RWPE1 (cell line): ENCODE results near the gene MAD2L1BP.

Source experiments
- CTCF ChIA-PET: fragments of 350-600 bp; sonication (Branson Sonifier 250); formaldehyde crosslinking; extraction: SDS; loops from one replicate; lab custom pipeline; 2021; lab: Yijun Ruan, JAX
- POLR2A ChIA-PET: fragments of 400-600 bp; formaldehyde crosslinking; extraction: SDS; loops from one replicate; lab custom pipeline; 2020; ENCODE audit warnings: antibody characterized with exemption; ENCODE audit not compliant: low non-redundant PET; lab: Yijun Ruan, JAX
- DNase-seq: peaks from one replicate; pipeline ENCODE4 v3.0.0; 2012; ENCODE audit warnings: low spot score
- H3K27ac ChIP-seq: fragments of 450-650 bp; 2 replicates; pipeline ENCODE4 v1.5.1; 2017
- CTCF ChIP-seq: fragments of 450-650 bp; conservative IDR thresholded peaks from 2 replicates; pipeline ENCODE4 v1.5.1; 2017; ENCODE audit warnings: low read depth, mild to moderate bottlenecking

The MAD2L1BP gene

GRCh38 chr6:43668151-43669028, 32.8 kb downstream of the MAD2L1BP start:
- ChIA-PET CTCF (interaction anchor here (0.6 to 5.9 kb wide), 20 partner anchors 9 to 451 kb away, joined by 3 to 33 read pairs (median 4); partner anchors contain the start of gene VEGFA), POLR2A (interaction anchor here (0.5 to 1.5 kb wide), 2 partner anchors 56 to 102 kb away, joined by 3 to 7 read pairs; partner anchors contain the start of gene VEGFA)
- peak overlapping the region; percentile 77 for H3K27ac ChIP-seq
- no peak; the same call in 1 of the 2 replicates for TF ChIP-seq CTCF
- DNase-seq, result no peak

GRCh38 chr6:43669050-43669921, 33.6 kb downstream of the MAD2L1BP start:
- POLR2A ChIA-PET, result interaction anchor here (1.5 kb wide), 1 partner anchor 101 kb away, joined by 7 read pairs; the partner anchor contains the start of gene VEGFA
- TF ChIP-seq CTCF, result no peak

GRCh38 chr6:43669922-43670622, 34.4 kb downstream of the MAD2L1BP start:
- ChIA-PET POLR2A (interaction anchor here (1.5 kb wide), 1 partner anchor 100 kb away, joined by 7 read pairs; the partner anchor contains the start of gene VEGFA), CTCF (interaction anchor here (0.6 to 5.9 kb wide), 6 partner anchors 93 to 409 kb away, joined by 3 to 33 read pairs (median 7); partner anchors contain the start of gene VEGFA)
- peak overlapping the region; percentile 77 for H3K27ac ChIP-seq
- DNase-seq, result no peak
- no peak for TF ChIP-seq CTCF

More at GRCh38 chr6:43669050-43669921, 33.6 kb downstream of the MAD2L1BP start:
- DNase-seq, result no peak
- peak overlapping the region; percentile 77 for H3K27ac ChIP-seq
- CTCF ChIA-PET, result interaction anchor here (0.6 to 5.9 kb wide), 5 partner anchors 79 to 410 kb away, joined by 3 to 33 read pairs (median 8); partner anchors contain the start of gene VEGFA

- ChIA-PET POLR2A (no interaction called here), CTCF (interaction anchor here (0.6 to 5.9 kb wide), 5 partner anchors 92 to 408 kb away, joined by 3 to 33 read pairs (median 6); no protein-coding TSS in a partner anchor)
- peak overlapping the region; percentile 77 for H3K27ac ChIP-seq
Observed at GRCh38 chr6:43670623-43670986, 35.0 kb downstream of the MAD2L1BP start.

More at GRCh38 chr6:43670623-43670986, 35.0 kb downstream of the MAD2L1BP start:
- no peak for TF ChIP-seq CTCF
- DNase-seq, result no peak
